Body of pancreas (tissue), 4 donors: ENCODE results near the gene UTP20. TPM values are rescaled to one million over a fixed set of nuclear protein-coding genes. Genes with fewer than 3 reads are reported as not detected.

Source experiments
- ATAC-seq: fragments of 150-250 bp; one replicate; pipeline ENCODE4 v1.9.1; 2016
- DNase-seq, 4 donors: peaks; one replicate each; pipeline ENCODE4 v3.0.0-alpha.2; 2019
- H3K27ac ChIP-seq, 4 donors: fragments of 200-600 bp; sonication (generic); 1 replicate in 3 of 4; 2 replicates in 1 of 4; pipeline versions ENCODE4 v1.5.1 to v1.6.1; 2016 to 2019; ENCODE audit warnings: mild to moderate bottlenecking in 1 of 4, mixed read lengths in 1 of 4, moderate library complexity in 1 of 4
- H3K27me3 ChIP-seq, 2 donors: fragments of 200-600 bp; sonication (generic); one replicate each; pipeline ENCODE4 v1.6.0; 2016; ENCODE audit warnings: mild to moderate bottlenecking in 1 of 2
- H3K36me3 ChIP-seq, 2 donors: fragments of 200-600 bp; sonication (generic); replicated peaks in 1 of 2; 2 replicates each; pipeline ENCODE4 v1.5.1; 2016; ENCODE audit warnings: low read depth in 2 of 2; ENCODE audit not compliant: insufficient read depth in 1 of 2
- H3K4me1 ChIP-seq: fragments of 200-600 bp; sonication (generic); one replicate; pipeline ENCODE4 v1.6.0; 2016
- H3K4me3 ChIP-seq, 2 donors: fragments of 200-600 bp; sonication (generic); 1 replicate in 1 of 2; 2 replicates in 1 of 2; pipeline ENCODE4 v1.5.1; 2016 to 2019
- H3K9me3 ChIP-seq, 3 donors: fragments of 200-600 bp; sonication (generic); 1 replicate in 2 of 3; 2 replicates in 1 of 3; pipeline ENCODE4 v1.5.1; 2016
- POLR2A ChIP-seq, 3 donors: fragments of 450-650 bp; IDR thresholded peaks; one replicate each; pipeline ENCODE4 v1.6.1; 2016; ENCODE audit warnings: antibody characterized with exemption in 3 of 3, mild to moderate bottlenecking in 2 of 3
- WGBS, 2 donors: methylation state at CpG; one replicate each; pipeline ENCODE4 v1.1.5; 2017; 5-methylcytosine and 5-hydroxymethylcytosine counted together
- intact Hi-C: fragments of 100-400 bp; cut with DNase I; formaldehyde crosslinking; loops from one replicate; pipeline ENCODE4 v1.15.1; 2023
- total RNA-seq, 2 donors: library from RNA; depleted of rRNA; stranded (reverse); fragments of >200 nt; gene quantifications; one replicate each; pipeline ENCODE4 v1.1.0, GENCODE V29; 2016
- TF ChIP-seq, protein P1 (sequence below), 7 experiments: fragments of 450-650 bp in 4 of 7; fragments of 200-600 bp in 3 of 7; sonication (generic) in 3 of 7; IDR thresholded peaks; one replicate each; pipeline ENCODE4 v1.5.1; 2016 to 2019; ENCODE audit warnings: antibody characterized with exemption in 7 of 7

UTP20 gene
- total RNA-seq, 2 donors from 2014 or later, result 7.5 to 7.9 TPM

DNA sequence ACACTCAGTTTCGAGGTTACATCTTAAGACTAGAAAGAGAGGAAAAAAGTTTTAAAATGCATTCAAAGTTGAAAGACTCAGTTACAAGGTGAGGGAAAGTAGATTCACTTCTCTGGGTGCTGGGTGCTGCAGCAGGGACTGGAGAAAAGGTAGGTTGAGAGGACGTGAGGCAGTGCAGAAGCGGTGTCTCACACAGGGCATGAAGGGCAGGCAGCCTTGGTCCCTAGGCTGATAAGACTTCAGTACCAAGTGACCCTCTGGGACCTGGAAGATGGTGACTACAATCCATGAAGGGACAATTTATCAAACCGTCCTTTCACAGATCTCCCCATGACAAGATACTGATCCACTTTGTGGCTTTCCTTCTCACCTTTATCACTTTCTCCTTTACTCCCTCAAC is 22.5 kb upstream of the UTP20 start:
- TF ChIP-seq, protein P1, sequence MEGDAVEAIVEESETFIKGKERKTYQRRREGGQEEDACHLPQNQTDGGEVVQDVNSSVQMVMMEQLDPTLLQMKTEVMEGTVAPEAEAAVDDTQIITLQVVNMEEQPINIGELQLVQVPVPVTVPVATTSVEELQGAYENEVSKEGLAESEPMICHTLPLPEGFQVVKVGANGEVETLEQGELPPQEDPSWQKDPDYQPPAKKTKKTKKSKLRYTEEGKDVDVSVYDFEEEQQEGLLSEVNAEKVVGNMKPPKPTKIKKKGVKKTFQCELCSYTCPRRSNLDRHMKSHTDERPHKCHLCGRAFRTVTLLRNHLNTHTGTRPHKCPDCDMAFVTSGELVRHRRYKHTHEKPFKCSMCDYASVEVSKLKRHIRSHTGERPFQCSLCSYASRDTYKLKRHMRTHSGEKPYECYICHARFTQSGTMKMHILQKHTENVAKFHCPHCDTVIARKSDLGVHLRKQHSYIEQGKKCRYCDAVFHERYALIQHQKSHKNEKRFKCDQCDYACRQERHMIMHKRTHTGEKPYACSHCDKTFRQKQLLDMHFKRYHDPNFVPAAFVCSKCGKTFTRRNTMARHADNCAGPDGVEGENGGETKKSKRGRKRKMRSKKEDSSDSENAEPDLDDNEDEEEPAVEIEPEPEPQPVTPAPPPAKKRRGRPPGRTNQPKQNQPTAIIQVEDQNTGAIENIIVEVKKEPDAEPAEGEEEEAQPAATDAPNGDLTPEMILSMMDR (IDR thresholded peaks at IDR 0.05), result no peak
- TF ChIP-seq POLR2A (IDR thresholded peaks at IDR 0.05), result no peak
- Histone ChIP-seq H3K36me3 (no peaks in the 10 kb centered on the region), H3K27ac (no peak overlapping the region), H3K27me3 (no peaks in the 10 kb centered on the region), H3K4me3 (no peak overlapping the region), H3K9me3 (no peaks in the 10 kb centered on the region), H3K4me1 (no peaks in the 10 kb centered on the region)
- no peak for ATAC-seq
- WGBS, 2 donors, result 51 to 68% methylated on average over 4 of the region's 4 CpGs
- intact Hi-C loops, result no loop called here
- DNase-seq, result no peak

GRCh38 chr12:101267111-101267510 is 12.8 kb upstream of the UTP20 start:
- TF ChIP-seq POLR2A (IDR thresholded peaks at IDR 0.05), result no peak
- TF ChIP-seq, protein P1 (IDR thresholded peaks at IDR 0.05), result no peak
- H3K9me3 ChIP-seq, result no peaks in the 10 kb centered on the region
- no peaks in the 10 kb centered on the region for H3K36me3 ChIP-seq
- DNase-seq (no peak), ATAC-seq (no peak)
- no peak overlapping the region for H3K4me3 ChIP-seq
- no peaks in the 10 kb centered on the region for H3K27me3 ChIP-seq
- intact Hi-C loops, result no loop called here
- no peak overlapping the region for H3K27ac ChIP-seq
- no peaks in the 10 kb centered on the region for H3K4me1 ChIP-seq

DNA sequence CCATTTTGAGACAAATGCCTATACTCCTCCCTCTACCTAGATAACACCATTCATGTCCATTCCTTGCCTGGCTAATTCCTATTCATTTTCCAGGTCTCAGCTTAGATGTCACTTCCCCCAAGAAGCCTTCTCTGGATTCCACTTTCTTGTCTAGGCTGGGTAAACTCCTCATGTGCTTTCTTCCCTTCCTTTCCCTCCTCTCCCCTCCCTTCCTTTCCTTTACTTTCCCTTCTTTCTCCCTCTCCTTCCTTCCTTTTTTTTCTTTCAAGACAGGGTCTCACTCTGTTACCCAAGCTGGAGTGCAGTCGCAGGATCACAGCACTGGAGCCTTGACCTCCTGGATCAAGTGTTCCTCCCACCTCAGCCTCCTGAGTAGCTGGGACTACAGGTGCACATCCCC is 3.5 kb upstream of the UTP20 start:
- TF ChIP-seq POLR2A (IDR thresholded peaks at IDR 0.05), result no peak
- TF ChIP-seq, protein P1 (IDR thresholded peaks at IDR 0.05), result no peak
- intact Hi-C loops, result no loop called here
- peaks cover 5% of the 10 kb centered on the region for H3K4me1 ChIP-seq
- H3K27ac ChIP-seq, result no peak overlapping the region
- 60 to 74% methylated on average over 1 of the region's 1 CpG for WGBS, 2 donors
- DNase-seq, result no peak
- H3K9me3 ChIP-seq, result no peaks in the 10 kb centered on the region
- H3K4me3 ChIP-seq, result no peak overlapping the region
- no peak for ATAC-seq
- no peaks in the 10 kb centered on the region for H3K36me3 ChIP-seq
- H3K27me3 ChIP-seq, result no peaks in the 10 kb centered on the region

- no peak for DNase-seq
- ATAC-seq, result no peak
- no peaks in the 10 kb centered on the region for H3K27me3 ChIP-seq
- H3K4me1 ChIP-seq, result peaks cover 5% of the 10 kb centered on the region
- no peaks in the 10 kb centered on the region for H3K9me3 ChIP-seq
- no peak overlapping the region for H3K4me3 ChIP-seq
- TF ChIP-seq POLR2A (IDR thresholded peaks at IDR 0.05), result no peak
- TF ChIP-seq, protein P1 (IDR thresholded peaks at IDR 0.05), result no peak
- no peaks in the 10 kb centered on the region for H3K36me3 ChIP-seq
- intact Hi-C loops, result no loop called here
- no peak overlapping the region for H3K27ac ChIP-seq
- 50 to 51% methylated on average over 3 of the region's 3 CpGs for WGBS, 2 donors
Observed at GRCh38 chr12:101277443-101277842, 2.5 kb upstream of the UTP20 start.

- 66 to 67% methylated on average over 3 of the region's 3 CpGs for WGBS, 2 donors
- intact Hi-C loops, result no loop called here
- DNase-seq (no peak), ATAC-seq (no peak)
- no peak for TF ChIP-seq POLR2A (IDR thresholded peaks at IDR 0.05)
- TF ChIP-seq, protein P1 (IDR thresholded peaks at IDR 0.05), result no peak
- no peak overlapping the region for H3K27ac ChIP-seq
- H3K27me3 ChIP-seq, result no peaks in the 10 kb centered on the region
- peaks cover 6 to 20% of the 10 kb centered on the region in 2 donors for H3K36me3 ChIP-seq
- no peaks in the 10 kb centered on the region for H3K4me1 ChIP-seq
- H3K9me3 ChIP-seq, result no peaks in the 10 kb centered on the region
- no peak overlapping the region for H3K4me3 ChIP-seq
Observed at GRCh38 chr12:101287357-101287756, 7.5 kb downstream of the UTP20 start.
